Smooth muscle cell (in vitro differentiated cells): ENCODE measurements around the gene ZFYVE21. TPM values are rescaled to one million over a fixed set of nuclear protein-coding genes. Genes with fewer than 3 reads are reported as not detected.
A peak's percentile ranks its signal among the peaks of the same experiment; 100 is the strongest.

ENCODE experiments used
- DNase-seq: peaks from one replicate; lab custom pipeline; 2025; ENCODE audit not compliant: unreplicated experiment; lab: John Stamatoyannopoulos, UW
- H2AFZ ChIP-seq: fragments of 200-600 bp; sonication (generic); 2 replicates; pipeline ENCODE4 v1.6.0; 2016; ENCODE audit warnings: antibody characterized with exemption, low read depth, mild to moderate bottlenecking
- H3F3A ChIP-seq: fragments of 200-600 bp; sonication (generic); 2 replicates; pipeline ENCODE4 v1.6.0; 2017; ENCODE audit warnings: antibody characterized with exemption, low read depth
- H3K27ac ChIP-seq: fragments of 200-600 bp; sonication (generic); 2 replicates; pipeline ENCODE4 v1.5.1; 2016; ENCODE audit warnings: low read depth, mild to moderate bottlenecking
- H3K27me3 ChIP-seq: fragments of 200-600 bp; sonication (generic); 2 replicates; pipeline ENCODE4 v1.6.1; 2016; ENCODE audit warnings: low read depth, mild to moderate bottlenecking
- H3K36me3 ChIP-seq: fragments of 200-600 bp; sonication (generic); 2 replicates; pipeline ENCODE4 v1.5.1; 2016; ENCODE audit warnings: low read depth
- H3K4me1 ChIP-seq: fragments of 200-600 bp; sonication (generic); 2 replicates; pipeline ENCODE4 v1.5.1; 2016; ENCODE audit warnings: low read depth
- H3K4me2 ChIP-seq: fragments of 200-600 bp; sonication (generic); 2 replicates; pipeline ENCODE4 v1.6.0; 2016; ENCODE audit warnings: mild to moderate bottlenecking
- H3K4me3 ChIP-seq: fragments of 200-600 bp; sonication (generic); 2 replicates; pipeline ENCODE4 v1.5.1; 2016; ENCODE audit warnings: mild to moderate bottlenecking
- H3K79me2 ChIP-seq: fragments of 200-600 bp; sonication (generic); 2 replicates; pipeline ENCODE4 v1.6.0; 2016; ENCODE audit warnings: low read depth, mild to moderate bottlenecking
- H3K9ac ChIP-seq: fragments of 200-600 bp; sonication (generic); 2 replicates; pipeline ENCODE4 v1.6.0; 2016; ENCODE audit warnings: low read depth
- H3K9me3 ChIP-seq: fragments of 200-600 bp; sonication (generic); replicated peaks from 2 replicates; pipeline ENCODE4 v1.5.1; 2016; ENCODE audit warnings: low read depth
- H4K20me1 ChIP-seq: fragments of 200-600 bp; sonication (generic); 2 replicates; pipeline ENCODE4 v1.6.0; 2016; ENCODE audit warnings: low read depth
- CTCF ChIP-seq: fragments of 200-600 bp; sonication (generic); IDR thresholded peaks from 2 replicates; pipeline ENCODE4 v1.5.1; 2017; ENCODE audit warnings: borderline replicate concordance, mild to moderate bottlenecking, antibody characterized with exemption; ENCODE audit not compliant: insufficient read depth, poor library complexity, severe bottlenecking
- WGBS: methylation state at CpG from one replicate; pipeline ENCODE4 v1.1.7; 2016; ENCODE audit warnings: low lambda C conversion rate; 5-methylcytosine and 5-hydroxymethylcytosine counted together
- polyA plus RNA-seq: library from polyadenylated mRNA; unstranded; fragments of >200 nt; fragmentation: Nextera tagmentation; extraction: Ambion mirVana; gene quantifications from 2 replicates; pipeline ENCODE4 v1.2.1, GENCODE V29; 2016
- total RNA-seq: library from RNA; depleted of rRNA; stranded (reverse); fragments of >200 nt; gene quantifications from 2 replicates; pipeline ENCODE4 v1.2.3, GENCODE V29; 2014

ZFYVE21 gene
- total and polyA plus RNA-seq, 2 experiments from 2014 or later, result 33.9 to 41.5 TPM

GRCh38 chr14:103687712-103688111, 27.9 kb upstream of the ZFYVE21 start:
- no peak overlapping the region for H3K4me3 ChIP-seq
- H3K27ac ChIP-seq, result peak overlapping the region; percentile 38
- H3K79me2 ChIP-seq, result peaks cover 46% of the 10 kb centered on the region
- H3K36me3 ChIP-seq, result peaks cover 11% of the 10 kb centered on the region
- H2AFZ ChIP-seq, result no peak overlapping the region
- no peak overlapping the region for H3K4me2 ChIP-seq
- DNase-seq, result no peak
- no peaks in the 10 kb centered on the region for H3K4me1 ChIP-seq
- H4K20me1 ChIP-seq, result peaks cover 100% of the 10 kb centered on the region
- H3K9ac ChIP-seq, result no peak overlapping the region
- 90% methylated on average over 4 of the region's 4 CpGs for WGBS
- no peaks in the 10 kb centered on the region for H3K9me3 ChIP-seq
- TF ChIP-seq CTCF, result no peak
- H3K27me3 ChIP-seq, result no peaks in the 10 kb centered on the region
- no peaks in the 10 kb centered on the region for H3F3A ChIP-seq

- H4K20me1 ChIP-seq, result peaks cover 98% of the 10 kb centered on the region
Observed at GRCh38 chr14:103688441-103688840, 27.2 kb upstream of the ZFYVE21 start.

DNA sequence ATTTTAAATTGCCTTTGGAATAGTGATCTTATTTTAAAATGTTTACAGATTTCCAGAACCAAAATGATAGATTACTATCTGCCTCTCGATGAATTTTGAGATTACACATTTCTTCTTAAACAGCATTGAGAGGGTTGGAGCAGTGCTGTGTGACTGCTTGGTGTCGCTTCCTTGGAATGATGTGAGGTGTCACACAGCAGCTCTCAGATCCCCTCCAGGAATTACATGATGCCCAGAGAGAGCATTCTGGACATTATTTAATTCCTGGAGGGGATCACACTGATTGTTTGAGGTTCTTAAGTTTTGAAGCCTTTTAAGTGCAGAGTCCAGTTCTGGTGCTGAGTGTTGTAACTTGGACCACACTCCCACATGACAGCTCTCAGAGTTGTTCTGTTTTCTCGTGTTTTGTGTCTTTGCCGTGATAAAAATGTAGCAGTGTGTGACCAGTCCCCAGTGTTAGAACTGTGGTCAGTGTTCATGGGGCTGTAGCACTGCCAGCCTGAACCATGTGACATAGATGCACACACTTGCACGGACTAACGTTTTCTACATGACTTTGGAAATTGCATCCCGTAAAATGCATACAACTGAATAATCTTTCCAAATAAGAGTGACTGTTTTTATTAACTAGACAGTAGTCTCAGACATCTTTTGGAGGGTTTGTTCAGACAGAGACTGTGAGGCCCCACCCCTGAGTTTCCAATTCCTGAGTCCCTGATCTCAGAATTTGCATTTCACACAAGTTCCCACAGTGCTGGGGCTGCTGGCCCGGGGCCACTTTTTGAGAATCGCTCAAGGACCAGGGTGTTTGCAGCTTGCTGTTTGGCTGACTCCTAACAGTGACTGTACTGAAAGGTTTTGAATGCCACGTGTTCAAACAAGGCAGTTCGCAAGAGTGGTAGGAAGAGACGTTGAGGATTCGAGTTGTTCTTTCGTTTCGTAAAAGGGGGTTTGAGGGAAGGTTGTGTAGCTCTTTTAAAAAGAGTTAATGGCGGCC, 26.4 kb upstream of the ZFYVE21 start:
- no peaks in the 10 kb centered on the region for H3F3A ChIP-seq
- peaks cover 9% of the 10 kb centered on the region for H3K36me3 ChIP-seq
- WGBS, result 91% methylated on average over 16 of the region's 16 CpGs
- peaks cover 90% of the 10 kb centered on the region for H4K20me1 ChIP-seq
- no peak overlapping the region for H3K4me2 ChIP-seq
- no peak for TF ChIP-seq CTCF
- H3K27me3 ChIP-seq, result no peaks in the 10 kb centered on the region
- H3K9me3 ChIP-seq, result no peaks in the 10 kb centered on the region
- H2AFZ ChIP-seq, result no peak overlapping the region
- H3K27ac ChIP-seq, result no peak overlapping the region
- no peaks in the 10 kb centered on the region for H3K4me1 ChIP-seq
- no peak for DNase-seq
- no peak overlapping the region for H3K9ac ChIP-seq
- H3K4me3 ChIP-seq, result no peak overlapping the region
- peaks cover 39% of the 10 kb centered on the region for H3K79me2 ChIP-seq

More at GRCh38 chr14:103688441-103688840, 27.2 kb upstream of the ZFYVE21 start:
- Histone ChIP-seq H3K4me3 (no peak overlapping the region), H3K9me3 (no peaks in the 10 kb centered on the region), H3K4me1 (no peaks in the 10 kb centered on the region), H3K36me3 (peaks cover 10% of the 10 kb centered on the region), H3K9ac (no peak overlapping the region), H2AFZ (no peak overlapping the region), H3K27ac (no peak overlapping the region), H3K27me3 (no peaks in the 10 kb centered on the region), H3F3A (no peaks in the 10 kb centered on the region), H3K4me2 (no peak overlapping the region), H3K79me2 (peaks cover 42% of the 10 kb centered on the region)
- no peak for DNase-seq
- WGBS, result 91% methylated on average over 5 of the region's 5 CpGs
- TF ChIP-seq CTCF, result no peak
